K562 (cell line): ENCODE data around the gene UNC119B. TPM values are rescaled to one million over a fixed set of nuclear protein-coding genes. Genes with fewer than 3 reads are reported as not detected.
A peak's percentile ranks its signal among the peaks of the same experiment; 100 is the strongest.

Experiments used
- HEY1 ChIP-seq: fragments of 250-450 bp; sonication (Bioruptor Pico); IDR thresholded peaks from 2 replicates; pipeline ENCODE4 v1.5.0; 2020; ENCODE audit warnings: mild to moderate bottlenecking, moderate library complexity, borderline replicate concordance
- MAFG ChIP-seq: fragments of 450-650 bp; conservative IDR thresholded peaks from 2 replicates; pipeline ENCODE4 v1.6.1; 2016; ENCODE audit warnings: missing genetic modification characterization, missing compliant biosample characterization
- NONO ChIP-seq, 2 experiments: fragments of 200-400 bp in 1 of 2; fragments of 450-650 bp in 1 of 2; formaldehyde crosslinking in 1 of 2; IDR thresholded peaks; 2 replicates each; pipeline ENCODE4 v1.6.1; 2017; ENCODE audit warnings: low read depth in 2 of 2, mild to moderate bottlenecking in 2 of 2, moderate library complexity in 2 of 2, low read length in 1 of 2
- PCBP1 ChIP-seq: fragments of 200-400 bp; formaldehyde crosslinking; IDR thresholded peaks from 2 replicates; pipeline ENCODE4 v1.6.1; 2018; ENCODE audit warnings: mild to moderate bottlenecking, low read depth, low read length; ENCODE audit not compliant: poor library complexity, severe bottlenecking
- POLR2G ChIP-seq: fragments of 200-400 bp; formaldehyde crosslinking; IDR thresholded peaks from 2 replicates; pipeline ENCODE4 v1.6.1; 2017; ENCODE audit warnings: low read depth, mild to moderate bottlenecking, antibody characterized with exemption, low read length, moderate library complexity
- RBM22 ChIP-seq: fragments of 200-400 bp; formaldehyde crosslinking; IDR thresholded peaks from 2 replicates; pipeline ENCODE4 v1.6.1; 2018; ENCODE audit warnings: low read length, low read depth; ENCODE audit not compliant: poor library complexity, severe bottlenecking
- SIRT6 ChIP-seq: IDR thresholded peaks from one replicate; pipeline ENCODE4 v1.6.1; 2012; ENCODE audit warnings: low read depth, mild to moderate bottlenecking, control low read depth, inconsistent platforms, low read length, moderate library complexity
- SNIP1 ChIP-seq: fragments of 450-650 bp; IDR thresholded peaks from 2 replicates; pipeline ENCODE4 v1.7.1; 2017; ENCODE audit warnings: low read depth, mild to moderate bottlenecking
- ZNF695 ChIP-seq: fragments of 450-650 bp; formaldehyde crosslinking; IDR thresholded peaks from 2 replicates; pipeline ENCODE4 v1.4.0; 2020; ENCODE audit warnings: mild to moderate bottlenecking, moderate library complexity
- polyA plus RNA-seq, 8 experiments: library from polyadenylated mRNA; depleted of rRNA in 4 of 8; stranded (reverse) in 5 of 8; unstranded in 3 of 8; fragments of >200 nt; fragmentation: Nextera tagmentation in 2 of 8; fragmentation: Illumina TruSeq in 1 of 8; extraction: Ambion mirVana in 2 of 8; extraction: Trizol in 1 of 8; gene quantifications; 2 replicates each; pipeline versions ENCODE4 v1.2.1 to v1.2.3, GENCODE V29; 2011 to 2014; ENCODE audit warnings: inconsistent platforms in 1 of 8, missing spikeins in 1 of 8
- total RNA-seq, 7 experiments: library from RNA; depleted of rRNA in 6 of 7; stranded (reverse); fragments of >200 nt in 6 of 7; fragmentation: Illumina TruSeq in 2 of 7; extraction: Trizol in 2 of 7; gene quantifications; 2 replicates each; pipeline versions ENCODE4 v1.2.1 to v1.2.3, GENCODE V29; 2011 to 2021; ENCODE audit warnings: low replicate concordance in 1 of 7
- TF ChIP-seq, protein P1 (sequence below), 3 experiments: fragments of 200-800 bp in 1 of 3; fragments of 250-450 bp in 1 of 3; fragments of 450-650 bp in 1 of 3; sonication (Bioruptor Pico) in 1 of 3; sonication (Bioruptor generic) in 1 of 3; formaldehyde crosslinking in 1 of 3; IDR thresholded peaks; 2 replicates each; pipeline versions ENCODE4 v1.6.1 to v1.8.0; 2016 to 2022; ENCODE audit warnings: mild to moderate bottlenecking in 2 of 3, missing genetic modification characterization in 2 of 3, missing compliant biosample characterization in 1 of 3, moderate library complexity in 1 of 3
- TF ChIP-seq, protein P2 (sequence below): sonication (generic); formaldehyde crosslinking; IDR thresholded peaks from 2 replicates; pipeline ENCODE4 v1.8.1; 2023; ENCODE audit warnings: mild to moderate bottlenecking, missing genetic modification reagents

Gene UNC119B
- total and polyA plus RNA-seq, 9 of the 15 experiments (the other 6 are each of a cell fraction or from before 2014, with no cell fraction given), result 4.0 to 34.5 (median 15.1) TPM

DNA sequence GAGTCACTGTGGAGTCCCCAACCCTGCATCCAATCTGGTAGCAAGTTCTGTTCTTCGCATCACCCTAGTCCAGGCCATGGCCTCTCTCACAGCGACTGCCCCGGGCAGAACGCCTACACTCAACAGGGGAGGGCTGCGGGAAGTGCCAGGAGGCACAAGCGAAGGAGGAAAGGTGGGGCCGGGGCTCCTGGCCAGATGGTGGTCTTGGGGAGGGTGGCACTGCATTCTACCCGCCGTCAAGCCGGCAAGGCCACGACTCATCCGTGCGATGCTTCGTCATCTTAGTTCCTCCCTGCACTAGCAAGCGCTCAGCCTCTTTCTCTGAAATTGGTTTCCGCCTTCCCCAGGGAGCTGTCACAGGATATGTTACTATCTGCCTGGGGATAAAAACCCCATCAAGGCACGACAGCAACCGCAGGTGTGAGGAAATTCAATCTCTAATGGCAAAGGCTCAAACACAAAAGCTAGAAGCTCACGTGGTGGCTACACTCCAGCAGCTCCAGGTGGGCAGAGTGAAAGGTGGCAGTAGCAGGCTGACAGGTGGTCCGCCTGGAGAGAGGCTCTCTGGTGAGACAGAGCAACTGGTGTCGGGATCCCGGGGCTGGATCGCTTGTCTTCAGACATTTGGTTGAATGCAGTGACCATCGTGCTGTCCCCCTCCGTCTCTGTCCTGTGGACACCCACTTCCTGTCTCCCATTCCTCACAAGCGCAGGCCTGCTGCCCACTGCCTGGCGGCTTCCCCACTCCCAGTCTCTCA is 49.5 kb downstream of the UNC119B start (continued):
- TF ChIP-seq, protein P1, sequence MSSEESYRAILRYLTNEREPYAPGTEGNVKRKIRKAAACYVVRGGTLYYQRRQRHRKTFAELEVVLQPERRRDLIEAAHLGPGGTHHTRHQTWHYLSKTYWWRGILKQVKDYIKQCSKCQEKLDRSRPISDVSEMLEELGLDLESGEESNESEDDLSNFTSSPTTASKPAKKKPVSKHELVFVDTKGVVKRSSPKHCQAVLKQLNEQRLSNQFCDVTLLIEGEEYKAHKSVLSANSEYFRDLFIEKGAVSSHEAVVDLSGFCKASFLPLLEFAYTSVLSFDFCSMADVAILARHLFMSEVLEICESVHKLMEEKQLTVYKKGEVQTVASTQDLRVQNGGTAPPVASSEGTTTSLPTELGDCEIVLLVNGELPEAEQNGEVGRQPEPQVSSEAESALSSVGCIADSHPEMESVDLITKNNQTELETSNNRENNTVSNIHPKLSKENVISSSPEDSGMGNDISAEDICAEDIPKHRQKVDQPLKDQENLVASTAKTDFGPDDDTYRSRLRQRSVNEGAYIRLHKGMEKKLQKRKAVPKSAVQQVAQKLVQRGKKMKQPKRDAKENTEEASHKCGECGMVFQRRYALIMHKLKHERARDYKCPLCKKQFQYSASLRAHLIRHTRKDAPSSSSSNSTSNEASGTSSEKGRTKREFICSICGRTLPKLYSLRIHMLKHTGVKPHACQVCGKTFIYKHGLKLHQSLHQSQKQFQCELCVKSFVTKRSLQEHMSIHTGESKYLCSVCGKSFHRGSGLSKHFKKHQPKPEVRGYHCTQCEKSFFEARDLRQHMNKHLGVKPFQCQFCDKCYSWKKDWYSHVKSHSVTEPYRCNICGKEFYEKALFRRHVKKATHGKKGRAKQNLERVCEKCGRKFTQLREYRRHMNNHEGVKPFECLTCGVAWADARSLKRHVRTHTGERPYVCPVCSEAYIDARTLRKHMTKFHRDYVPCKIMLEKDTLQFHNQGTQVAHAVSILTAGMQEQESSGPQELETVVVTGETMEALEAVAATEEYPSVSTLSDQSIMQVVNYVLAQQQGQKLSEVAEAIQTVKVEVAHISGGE (CRISPR knock-in tag; IDR thresholded peaks at IDR 0.05), result no peak
- TF ChIP-seq NONO (IDR thresholded peaks at IDR 0.05; ENCODE audit: low read depth in 2 of 2, low read length in 1 of 2) (no peak), RBM22 (peak; percentile 44), SIRT6 (no peak), ZNF695 (CRISPR knock-in tag) (no peak), SNIP1 (no peak), POLR2G (0 out of 2 replicates have a peak, but pooled peaks have one; percentile 32), PCBP1 (no peak), MAFG (tag) (0 out of 2 replicates have a peak, but pooled peaks have one; percentile 9), HEY1 (CRISPR knock-in tag) (no peak)
- TF ChIP-seq, protein P2, sequence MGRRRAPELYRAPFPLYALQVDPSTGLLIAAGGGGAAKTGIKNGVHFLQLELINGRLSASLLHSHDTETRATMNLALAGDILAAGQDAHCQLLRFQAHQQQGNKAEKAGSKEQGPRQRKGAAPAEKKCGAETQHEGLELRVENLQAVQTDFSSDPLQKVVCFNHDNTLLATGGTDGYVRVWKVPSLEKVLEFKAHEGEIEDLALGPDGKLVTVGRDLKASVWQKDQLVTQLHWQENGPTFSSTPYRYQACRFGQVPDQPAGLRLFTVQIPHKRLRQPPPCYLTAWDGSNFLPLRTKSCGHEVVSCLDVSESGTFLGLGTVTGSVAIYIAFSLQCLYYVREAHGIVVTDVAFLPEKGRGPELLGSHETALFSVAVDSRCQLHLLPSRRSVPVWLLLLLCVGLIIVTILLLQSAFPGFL, result no peak
